Measurements from ENCODE around the gene ANKRD9. TPM values are rescaled to one million over a fixed set of nuclear protein-coding genes. Genes with fewer than 3 reads are reported as not detected.
A peak's percentile ranks its signal among the peaks of the same experiment; 100 is the strongest.

The ANKRD9 gene
- total and polyA plus RNA-seq, 2 of the 13 experiments (the other 11 are each of a cell fraction or from before 2014, with no cell fraction given) = 10.0 to 15.0 TPM

- Histone ChIP-seq H3K27ac (ENCODE audit: extremely low read length, insufficient read depth, low read length) (no peak overlapping the region), H4K20me1 (ENCODE audit: insufficient read depth, low read length) (no peaks in the 10 kb centered on the region), H3K27me3 (ENCODE audit: control insufficient read depth in 1 of 2, insufficient read depth in 2 of 2, low read length in 2 of 2) (no peaks in the 10 kb centered on the region; a peak in 1 of 5 replicates), H3K9me3 (ENCODE audit: low read length) (no peaks in the 10 kb centered on the region), H3K79me2 (ENCODE audit: insufficient read depth, low read length) (no peaks in the 10 kb centered on the region), H2AFZ (ENCODE audit: low read length) (no peak overlapping the region), H3K9ac (ENCODE audit: insufficient read depth, low read depth, low read length) (no peak overlapping the region), H3K4me1 (ENCODE audit: insufficient read depth, low read length) (peaks cover 13% of the 10 kb centered on the region), H3K4me3 (replicated peaks in 1 of 3; ENCODE audit: insufficient read depth in 1 of 3, low read depth in 2 of 3, low read length in 3 of 3) (no peak overlapping the region), H3K4me2 (ENCODE audit: low read depth, low read length) (no peak overlapping the region), H3K36me3 (replicated peaks in 1 of 2; ENCODE audit: control insufficient read depth in 1 of 2, insufficient read depth in 2 of 2, low read length in 2 of 2) (peaks cover 10 to 18% of the 10 kb centered on the region in 2 experiments; a peak in 4 of 5 replicates)
- WGBS (ENCODE audit: low lambda C conversion rate) = 90% methylated on average over 20 of the region's 20 CpGs
- in situ Hi-C loops (cut with HindIII; ENCODE audit: extremely low pct_ligation_motif_present, low pct_unique_long_range_greater_than_20kb) = no loop called here
- TF ChIP-seq NCOA5 (CRISPR knock-in tag; IDR thresholded peaks at IDR 0.05) (no peak), CTCF (CRISPR knock-in tag; IDR thresholded peaks at IDR 0.05) (peak; percentile 26), GABPA (IDR thresholded peaks at IDR 0.05; ENCODE audit: low read depth, low read length) (no peak), GABPA (CRISPR knock-in tag; IDR thresholded peaks at IDR 0.05; ENCODE audit: low read depth) (no peak)
- TF ChIP-seq, protein P1, sequence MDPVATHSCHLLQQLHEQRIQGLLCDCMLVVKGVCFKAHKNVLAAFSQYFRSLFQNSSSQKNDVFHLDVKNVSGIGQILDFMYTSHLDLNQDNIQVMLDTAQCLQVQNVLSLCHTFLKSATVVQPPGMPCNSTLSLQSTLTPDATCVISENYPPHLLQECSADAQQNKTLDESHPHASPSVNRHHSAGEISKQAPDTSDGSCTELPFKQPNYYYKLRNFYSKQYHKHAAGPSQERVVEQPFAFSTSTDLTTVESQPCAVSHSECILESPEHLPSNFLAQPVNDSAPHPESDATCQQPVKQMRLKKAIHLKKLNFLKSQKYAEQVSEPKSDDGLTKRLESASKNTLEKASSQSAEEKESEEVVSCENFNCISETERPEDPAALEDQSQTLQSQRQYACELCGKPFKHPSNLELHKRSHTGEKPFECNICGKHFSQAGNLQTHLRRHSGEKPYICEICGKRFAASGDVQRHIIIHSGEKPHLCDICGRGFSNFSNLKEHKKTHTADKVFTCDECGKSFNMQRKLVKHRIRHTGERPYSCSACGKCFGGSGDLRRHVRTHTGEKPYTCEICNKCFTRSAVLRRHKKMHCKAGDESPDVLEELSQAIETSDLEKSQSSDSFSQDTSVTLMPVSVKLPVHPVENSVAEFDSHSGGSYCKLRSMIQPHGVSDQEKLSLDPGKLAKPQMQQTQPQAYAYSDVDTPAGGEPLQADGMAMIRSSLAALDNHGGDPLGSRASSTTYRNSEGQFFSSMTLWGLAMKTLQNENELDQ (CRISPR knock-in tag; IDR thresholded peaks at IDR 0.05; ENCODE audit: borderline replicate concordance) = no peak
- DNase-seq (ENCODE audit: low spot score) (no peak), ATAC-seq (no peak), FAIRE-seq (no peak)
- no TSS peak for BruUV-seq (replicated peaks)
- intact Hi-C loops (cut with micrococcal nuclease; ENCODE audit: unreplicated experiment) = no loop called here
- ChIA-PET POLR2A (interaction anchor here (1.6 kb wide), 1 partner anchor 8 kb away, joined by 3 read pairs; the partner anchor contains the start of gene ANKRD9), CTCF (ENCODE audit: low intra/inter-chr PET ratio, low total read pairs) (no interaction called here)
Measured at GRCh38 chr14:102501751-102502315, 7.7 kb downstream of the ANKRD9 start.
